Mucosa of rectum (tissue), 2 donors: ENCODE results near the gene NUP62.

Source experiments
- H3K27ac ChIP-seq, 2 donors: one replicate each; pipeline ENCODE4 v1.7.0; 2013; ENCODE audit warnings: inconsistent platforms in 2 of 2, low read depth in 2 of 2, low read length in 2 of 2
- H3K27me3 ChIP-seq, 2 donors: one replicate each; pipeline ENCODE4 v1.7.0; 2013; ENCODE audit warnings: low read length in 2 of 2; ENCODE audit not compliant: control insufficient read depth in 2 of 2, insufficient read depth in 2 of 2
- H3K36me3 ChIP-seq, 2 donors: one replicate each; pipeline ENCODE4 v1.7.0; 2013; ENCODE audit warnings: low read length in 2 of 2; ENCODE audit not compliant: control insufficient read depth in 2 of 2, insufficient read depth in 2 of 2
- H3K4me1 ChIP-seq, 2 donors: one replicate each; pipeline ENCODE4 v1.7.0; 2013; ENCODE audit warnings: low read length in 2 of 2, mild to moderate bottlenecking in 1 of 2; ENCODE audit not compliant: control insufficient read depth in 2 of 2, insufficient read depth in 2 of 2
- H3K4me3 ChIP-seq, 2 donors: one replicate each; pipeline ENCODE4 v1.7.0; 2013; ENCODE audit warnings: low read length in 2 of 2
- H3K9ac ChIP-seq, 2 donors: one replicate each; pipeline ENCODE4 v1.7.0; 2013; ENCODE audit warnings: low read length in 2 of 2, low read depth in 1 of 2, mild to moderate bottlenecking in 1 of 2
- H3K9me3 ChIP-seq, 2 donors: one replicate each; pipeline ENCODE4 v1.7.0; 2013; ENCODE audit warnings: low read length in 2 of 2; ENCODE audit not compliant: control insufficient read depth in 2 of 2
- donor health status: healthy.
- donor health status: Normal muscosa, but diverticular disease.

The NUP62 gene

DNA sequence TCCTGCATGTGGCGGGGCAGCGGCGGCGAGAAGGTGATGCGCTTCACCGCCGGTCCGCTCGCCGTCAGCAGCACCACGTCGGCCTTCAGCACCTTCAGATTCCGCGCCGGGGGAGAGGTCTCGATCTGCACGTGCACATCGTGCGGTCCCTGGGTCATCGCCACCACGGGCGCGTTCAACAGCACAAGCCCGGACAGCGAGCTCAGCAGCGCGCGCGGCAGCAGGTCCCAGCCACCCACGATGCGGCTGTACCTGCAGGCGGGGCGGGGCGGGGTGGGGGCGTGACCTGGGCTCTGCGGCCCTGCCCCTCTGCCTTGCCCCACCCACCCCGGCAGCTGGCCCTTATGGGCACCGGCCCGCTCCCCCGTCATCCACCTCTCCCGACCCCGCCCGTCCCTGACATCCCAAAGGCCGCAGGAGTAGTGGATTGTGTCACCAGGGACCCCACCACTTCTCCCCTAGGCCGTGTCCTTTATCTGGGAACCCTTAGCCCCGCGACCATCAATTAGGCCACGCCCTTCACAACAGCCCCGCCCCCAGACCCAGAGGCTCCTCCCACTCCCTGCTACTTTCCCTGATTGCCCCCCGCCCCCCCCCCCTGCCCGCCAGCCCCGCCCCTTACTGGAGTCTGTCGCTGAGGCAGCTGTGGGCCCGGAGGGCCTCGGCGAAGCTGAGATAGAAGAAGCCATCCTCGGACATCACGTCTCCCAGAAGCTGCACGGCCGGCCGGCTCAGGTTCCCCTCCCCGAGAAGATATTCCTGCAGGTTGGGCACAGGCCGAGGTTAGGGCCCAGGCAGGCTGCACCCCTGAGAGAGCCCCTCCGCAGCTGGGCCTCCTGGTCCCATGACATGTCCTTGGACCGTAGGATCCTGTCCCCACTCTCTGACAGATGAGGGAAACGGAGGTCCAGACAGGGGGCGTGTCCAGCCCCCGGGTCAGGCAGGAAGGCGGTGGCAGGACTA lies 38.7 kb downstream of the NUP62 start:
- H3K27me3 ChIP-seq: no peaks in the 10 kb centered on the region
- H3K4me3 ChIP-seq: peak overlapping the region; percentile 19 to 44
- no peak overlapping the region for H3K9ac ChIP-seq
- H3K9me3 ChIP-seq: no peaks in the 10 kb centered on the region
- H3K27ac ChIP-seq: no peak overlapping the region
- H3K36me3 ChIP-seq: no peaks in the 10 kb centered on the region
- H3K4me1 ChIP-seq: peaks cover 4 to 6% of the 10 kb centered on the region in 2 donors

DNA sequence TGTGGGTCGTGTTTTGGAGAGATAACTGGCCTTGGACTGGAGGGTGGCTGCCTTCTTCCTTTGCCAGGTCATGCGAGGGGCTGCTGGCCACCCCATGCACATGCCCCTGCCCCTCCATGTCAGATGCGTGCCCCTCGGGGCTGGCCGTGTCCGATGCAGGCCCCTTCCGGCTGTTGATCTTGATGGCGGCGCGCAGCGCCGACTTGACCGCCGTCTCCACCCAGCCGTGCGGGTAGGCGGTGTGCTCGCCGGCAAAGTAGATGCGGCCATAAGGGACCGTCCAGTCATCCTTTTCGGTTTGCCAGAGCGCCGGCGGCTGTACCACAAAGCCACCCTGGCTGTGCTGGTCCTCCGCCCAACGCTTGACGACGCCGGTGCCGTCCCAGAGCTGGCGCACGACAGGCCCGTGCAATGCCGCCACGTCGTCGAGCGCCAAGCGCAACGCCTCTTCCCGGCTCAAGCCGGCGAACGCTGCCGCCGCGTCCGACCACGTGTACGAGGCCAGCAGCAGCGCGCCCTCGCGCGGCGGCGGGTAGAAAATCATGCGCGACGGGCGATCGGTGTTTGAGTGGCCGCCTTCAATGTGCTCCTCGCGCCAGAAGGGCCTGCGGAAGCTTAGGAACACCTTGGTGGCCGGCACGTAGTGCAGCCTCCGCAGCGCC lies 39.5 kb downstream of the NUP62 start:
- Histone ChIP-seq H3K9ac (peak overlapping the region in 1 of 2 donors; percentile 17), H3K27me3 (no peaks in the 10 kb centered on the region), H3K36me3 (peaks cover 1 to 2% of the 10 kb centered on the region in 2 donors), H3K4me1 (peaks cover 4 to 6% of the 10 kb centered on the region in 2 donors), H3K4me3 (peak overlapping the region; percentile 19 to 44), H3K27ac (no peak overlapping the region), H3K9me3 (no peaks in the 10 kb centered on the region)

DNA sequence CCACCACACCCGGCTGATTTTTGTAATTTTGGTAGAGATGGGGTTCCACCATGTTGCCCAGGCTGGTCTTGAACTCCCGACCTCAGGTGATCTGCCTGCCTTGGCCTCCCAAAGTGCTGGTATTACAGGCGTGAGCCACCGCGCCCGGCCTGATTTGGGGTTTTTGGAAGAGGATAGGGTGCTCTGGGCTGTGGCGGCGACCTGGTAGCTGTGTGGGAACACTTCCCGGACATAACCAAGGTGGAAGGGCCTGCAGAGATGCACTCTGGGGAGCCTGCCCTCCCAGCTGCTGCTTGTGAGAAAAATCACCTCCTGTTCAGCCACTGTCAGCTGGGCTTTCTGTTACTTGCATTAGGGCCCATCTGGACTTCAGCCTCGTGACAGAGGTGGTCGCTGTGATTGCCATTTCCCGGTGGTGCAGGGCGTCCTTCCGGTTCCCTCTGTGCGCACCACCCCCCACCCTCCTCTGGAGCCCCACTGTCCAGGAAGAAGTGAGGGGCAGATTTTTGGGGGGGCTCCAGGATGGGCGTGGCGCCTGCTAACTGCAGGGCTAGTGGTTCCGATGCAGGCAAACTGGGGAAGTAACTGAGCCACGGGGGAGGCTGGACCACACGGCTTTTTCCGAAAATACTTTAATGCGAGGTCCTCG lies 40.1 kb downstream of the NUP62 start:
- no peak overlapping the region for H3K4me3 ChIP-seq
- H3K9ac ChIP-seq: no peak overlapping the region
- no peaks in the 10 kb centered on the region for H3K27me3 ChIP-seq
- peaks cover 4 to 6% of the 10 kb centered on the region in 2 donors for H3K4me1 ChIP-seq
- H3K36me3 ChIP-seq: peaks cover 8% of the 10 kb centered on the region in 2 donors
- H3K27ac ChIP-seq: no peak overlapping the region
- no peaks in the 10 kb centered on the region for H3K9me3 ChIP-seq

GRCh38 chr19:49888510-49888824 lies 40.8 kb downstream of the NUP62 start:
- Histone ChIP-seq H3K4me1 (peaks cover 4 to 6% of the 10 kb centered on the region in 2 donors), H3K27me3 (no peaks in the 10 kb centered on the region), H3K9me3 (no peaks in the 10 kb centered on the region), H3K9ac (no peak overlapping the region), H3K4me3 (no peak overlapping the region), H3K27ac (no peak overlapping the region), H3K36me3 (peaks cover 15% of the 10 kb centered on the region in 2 donors)

DNA sequence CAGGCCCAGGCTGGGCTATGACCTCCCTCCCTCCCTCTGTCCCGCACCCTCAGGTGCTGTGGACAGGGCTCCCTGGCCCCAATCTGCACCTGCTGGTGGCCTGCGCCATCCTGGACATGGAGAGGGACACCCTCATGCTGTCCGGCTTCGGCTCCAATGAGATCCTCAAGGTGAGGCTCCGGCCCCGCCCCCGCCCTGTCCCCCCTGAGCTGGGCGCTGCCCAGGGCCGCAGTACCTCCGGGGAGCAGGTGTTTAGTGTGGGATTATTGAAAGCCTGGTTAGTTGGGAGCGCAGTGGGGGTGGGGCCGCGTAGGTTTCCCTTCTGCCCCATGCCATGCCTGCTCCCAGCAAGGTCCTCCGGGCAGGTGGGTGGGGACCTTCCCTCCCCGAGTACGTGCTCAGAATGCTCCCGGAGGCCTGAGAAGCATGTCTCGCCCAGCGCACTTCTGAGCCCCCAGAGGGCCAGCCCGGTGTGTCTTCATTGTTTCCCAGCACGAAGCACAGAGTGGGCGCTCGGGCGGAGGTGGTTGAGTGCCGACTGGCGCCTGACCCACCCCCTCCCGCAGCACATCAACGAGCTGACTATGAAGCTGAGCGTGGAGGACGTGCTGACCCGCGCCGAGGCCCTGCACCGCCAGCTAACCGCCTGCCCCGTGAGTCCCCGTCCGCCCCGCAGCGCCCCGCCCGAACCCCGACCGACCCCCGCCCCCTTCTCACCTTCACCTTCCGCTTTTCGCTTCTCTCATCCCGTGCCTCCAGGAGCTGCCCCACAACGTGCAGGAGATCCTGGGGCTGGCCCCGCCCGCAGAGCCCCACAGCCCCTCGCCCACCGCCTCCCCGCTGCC lies 41.4 kb downstream of the NUP62 start:
- Histone ChIP-seq H3K27ac (no peak overlapping the region), H3K36me3 (peaks cover 21% of the 10 kb centered on the region in 2 donors), H3K4me1 (peaks cover 4 to 6% of the 10 kb centered on the region in 2 donors), H3K4me3 (no peak overlapping the region), H3K27me3 (no peaks in the 10 kb centered on the region), H3K9ac (no peak overlapping the region), H3K9me3 (no peaks in the 10 kb centered on the region)

DNA sequence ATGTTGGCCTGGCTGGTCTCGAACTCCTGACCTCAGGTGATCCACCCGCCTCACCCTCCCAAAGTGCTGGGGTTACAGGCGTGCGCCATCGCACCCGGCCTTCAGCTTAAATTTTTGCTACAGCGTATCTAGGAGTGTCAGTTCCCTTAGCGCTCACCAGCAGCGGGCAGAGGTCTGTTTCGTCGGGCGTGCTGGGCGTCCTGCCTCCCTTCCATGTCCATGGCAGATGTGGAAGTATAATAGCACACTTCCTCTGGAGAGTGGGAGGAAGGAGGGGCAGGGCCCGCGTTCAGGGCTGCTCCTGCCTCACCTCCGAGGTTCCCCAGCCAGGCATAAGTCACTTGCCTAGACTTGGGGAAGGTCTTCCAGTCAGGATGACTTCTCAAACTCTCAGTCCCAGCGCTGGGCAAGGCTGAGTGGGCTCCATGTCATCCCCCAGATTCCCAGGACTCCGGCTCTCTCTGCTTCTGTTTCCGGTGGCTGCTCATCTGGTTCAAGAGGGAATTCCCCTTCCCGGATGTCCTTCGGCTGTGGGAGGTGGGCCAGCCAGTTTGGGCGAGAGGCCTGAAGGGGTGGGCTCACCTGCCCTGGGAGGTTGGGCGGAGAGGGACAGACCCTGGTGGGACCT lies 42.2 kb downstream of the NUP62 start:
- H3K4me1 ChIP-seq: peaks cover 4 to 6% of the 10 kb centered on the region in 2 donors
- no peak overlapping the region for H3K27ac ChIP-seq
- H3K9ac ChIP-seq: no peak overlapping the region
- H3K36me3 ChIP-seq: peaks cover 28% of the 10 kb centered on the region in 2 donors
- no peaks in the 10 kb centered on the region for H3K9me3 ChIP-seq
- no peaks in the 10 kb centered on the region for H3K27me3 ChIP-seq
- no peak overlapping the region for H3K4me3 ChIP-seq

- no peak overlapping the region for H3K4me3 ChIP-seq
- H3K27me3 ChIP-seq: no peaks in the 10 kb centered on the region
- H3K9ac ChIP-seq: no peak overlapping the region
- H3K4me1 ChIP-seq: peaks cover 0 to under 1% of the 10 kb centered on the region in 2 donors
- H3K36me3 ChIP-seq: peaks cover 49 to 50% of the 10 kb centered on the region in 2 donors
- no peak overlapping the region for H3K27ac ChIP-seq
- no peaks in the 10 kb centered on the region for H3K9me3 ChIP-seq
These were observed 44.5 kb downstream of the NUP62 start for GRCh38 chr19:49884760-49885159.

DNA sequence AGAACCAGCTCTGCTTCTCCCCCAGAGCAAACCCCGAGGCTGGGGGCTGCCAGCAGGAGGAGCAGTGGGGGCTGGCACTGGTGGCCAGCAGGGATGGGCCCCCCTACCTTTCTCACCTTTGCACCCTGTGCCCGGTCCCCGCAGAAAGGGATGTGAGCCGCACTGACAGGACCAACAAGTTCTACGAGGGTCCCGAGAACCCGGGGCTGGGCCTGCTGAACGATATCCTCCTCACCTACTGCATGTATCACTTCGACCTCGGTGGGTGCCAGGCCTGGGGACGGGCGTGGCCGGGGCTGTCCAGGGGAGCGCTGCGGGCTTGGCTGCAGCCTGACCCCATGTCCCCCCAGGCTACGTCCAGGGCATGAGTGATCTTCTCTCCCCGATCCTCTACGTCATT lies 45.2 kb downstream of the NUP62 start:
- H3K4me1 ChIP-seq: no peaks in the 10 kb centered on the region
- peaks cover 54% of the 10 kb centered on the region in 2 donors for H3K36me3 ChIP-seq
- no peak overlapping the region for H3K9ac ChIP-seq
- H3K27me3 ChIP-seq: no peaks in the 10 kb centered on the region
- no peak overlapping the region for H3K27ac ChIP-seq
- H3K4me3 ChIP-seq: no peak overlapping the region
- H3K9me3 ChIP-seq: no peaks in the 10 kb centered on the region

- H3K4me1 ChIP-seq: peaks cover 5 to 9% of the 10 kb centered on the region in 2 donors
- H3K36me3 ChIP-seq: peaks cover 56 to 59% of the 10 kb centered on the region in 2 donors
- H3K4me3 ChIP-seq: no peak overlapping the region
- H3K27me3 ChIP-seq: no peaks in the 10 kb centered on the region
- no peak overlapping the region for H3K9ac ChIP-seq
- H3K27ac ChIP-seq: no peak overlapping the region
- no peaks in the 10 kb centered on the region for H3K9me3 ChIP-seq
These were observed 46.2 kb downstream of the NUP62 start for GRCh38 chr19:49883094-49883493.
